Tibial nerve (tissue), 4 donors: ENCODE data around the gene EVX2. TPM values are rescaled to one million over a fixed set of nuclear protein-coding genes. Genes with fewer than 3 reads are reported as not detected.
A peak's percentile ranks its signal among the peaks of the same experiment; 100 is the strongest.

ENCODE experiments used
- DNase-seq, 2 donors: peaks; one replicate each; pipeline ENCODE4 v3.0.0-alpha.2; 2019; ENCODE audit warnings: low spot score in 2 of 2
- H3K27ac ChIP-seq, 4 donors: fragments of 200-600 bp; sonication (generic) in 3 of 4; one replicate each; pipeline ENCODE4 v1.5.1; 2017 to 2019; ENCODE audit warnings: mild to moderate bottlenecking in 1 of 4
- H3K27me3 ChIP-seq, 2 donors: fragments of 200-600 bp; sonication (generic) in 1 of 2; one replicate each; pipeline versions ENCODE4 v1.5.1 to v1.6.0; 2017 to 2019
- H3K36me3 ChIP-seq, 3 donors: fragments of 200-600 bp; sonication (generic); one replicate each; pipeline ENCODE4 v1.5.1; 2018 to 2019
- H3K4me1 ChIP-seq, 4 donors: fragments of 200-600 bp; sonication (generic) in 3 of 4; one replicate each; pipeline ENCODE4 v1.5.1; 2017 to 2019
- H3K4me3 ChIP-seq, 4 donors: fragments of 200-600 bp; sonication (generic) in 3 of 4; one replicate each; pipeline ENCODE4 v1.5.1; 2017 to 2019; ENCODE audit warnings: mild to moderate bottlenecking in 1 of 4, moderate library complexity in 1 of 4
- H3K9me3 ChIP-seq, 4 donors: fragments of 200-600 bp; sonication (generic) in 3 of 4; one replicate each; pipeline ENCODE4 v1.5.1; 2017 to 2019
- EP300 ChIP-seq, 2 donors: sonication (generic); formaldehyde crosslinking; IDR thresholded peaks; one replicate each; pipeline ENCODE4 v1.6.1; 2017; ENCODE audit warnings: antibody characterized with exemption in 2 of 2, mild to moderate bottlenecking in 1 of 2
- POLR2A ChIP-seq, 2 donors: fragments of 450-650 bp; IDR thresholded peaks; one replicate each; pipeline ENCODE4 v1.6.1; 2017; ENCODE audit warnings: antibody characterized with exemption in 2 of 2, mild to moderate bottlenecking in 2 of 2, moderate library complexity in 2 of 2
- WGBS, 2 donors: methylation state at CpG; one replicate each; pipeline ENCODE4 v1.1.5; 2018; 5-methylcytosine and 5-hydroxymethylcytosine counted together
- total RNA-seq, 4 donors: library from RNA; depleted of rRNA; stranded (reverse); fragments of >200 nt; gene quantifications; one replicate each; pipeline ENCODE4 v1.1.0, GENCODE V29; 2016
- TF ChIP-seq, protein P1 (sequence below), 5 experiments: fragments of 200-600 bp in 3 of 5; fragments of 450-650 bp in 2 of 5; sonication (generic) in 3 of 5; IDR thresholded peaks; one replicate each; pipeline ENCODE4 v1.5.1; 2016 to 2019; ENCODE audit warnings: antibody characterized with exemption in 5 of 5, mild to moderate bottlenecking in 3 of 5, moderate library complexity in 2 of 5

Gene EVX2
- total RNA-seq, 4 donors from 2014 or later, result not detected

GRCh38 chr2:176103742-176104315 is 20.1 kb upstream of the EVX2 start:
- H3K4me1 ChIP-seq, result peaks cover 0 to 65% (median 14%) of the 10 kb centered on the region in 4 donors
- DNase-seq, result no peak
- WGBS, 2 donors, result 18 to 21% methylated on average over 17 of the region's 17 CpGs
- peaks cover 5 to 97% of the 10 kb centered on the region in 2 donors for H3K27me3 ChIP-seq
- H3K4me3 ChIP-seq, result no peak overlapping the region
- H3K27ac ChIP-seq, result no peak overlapping the region
- TF ChIP-seq EP300 (IDR thresholded peaks at IDR 0.05), result peak in 1 of 2 donors; percentile 41
- no peak for TF ChIP-seq POLR2A (IDR thresholded peaks at IDR 0.05)
- no peaks in the 10 kb centered on the region for H3K36me3 ChIP-seq
- no peaks in the 10 kb centered on the region for H3K9me3 ChIP-seq

GRCh38 chr2:176103194-176103593 is 19.4 kb upstream of the EVX2 start:
- H3K4me1 ChIP-seq, result peaks cover 0 to 65% (median 12%) of the 10 kb centered on the region in 4 donors
- peaks cover 5 to 97% of the 10 kb centered on the region in 2 donors for H3K27me3 ChIP-seq
- TF ChIP-seq, protein P1, sequence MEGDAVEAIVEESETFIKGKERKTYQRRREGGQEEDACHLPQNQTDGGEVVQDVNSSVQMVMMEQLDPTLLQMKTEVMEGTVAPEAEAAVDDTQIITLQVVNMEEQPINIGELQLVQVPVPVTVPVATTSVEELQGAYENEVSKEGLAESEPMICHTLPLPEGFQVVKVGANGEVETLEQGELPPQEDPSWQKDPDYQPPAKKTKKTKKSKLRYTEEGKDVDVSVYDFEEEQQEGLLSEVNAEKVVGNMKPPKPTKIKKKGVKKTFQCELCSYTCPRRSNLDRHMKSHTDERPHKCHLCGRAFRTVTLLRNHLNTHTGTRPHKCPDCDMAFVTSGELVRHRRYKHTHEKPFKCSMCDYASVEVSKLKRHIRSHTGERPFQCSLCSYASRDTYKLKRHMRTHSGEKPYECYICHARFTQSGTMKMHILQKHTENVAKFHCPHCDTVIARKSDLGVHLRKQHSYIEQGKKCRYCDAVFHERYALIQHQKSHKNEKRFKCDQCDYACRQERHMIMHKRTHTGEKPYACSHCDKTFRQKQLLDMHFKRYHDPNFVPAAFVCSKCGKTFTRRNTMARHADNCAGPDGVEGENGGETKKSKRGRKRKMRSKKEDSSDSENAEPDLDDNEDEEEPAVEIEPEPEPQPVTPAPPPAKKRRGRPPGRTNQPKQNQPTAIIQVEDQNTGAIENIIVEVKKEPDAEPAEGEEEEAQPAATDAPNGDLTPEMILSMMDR (IDR thresholded peaks at IDR 0.05), result no peak
- TF ChIP-seq EP300 (IDR thresholded peaks at IDR 0.05) (no peak), POLR2A (IDR thresholded peaks at IDR 0.05) (no peak)
- DNase-seq, result no peak
- H3K4me3 ChIP-seq, result no peak overlapping the region
- H3K36me3 ChIP-seq, result no peaks in the 10 kb centered on the region
- 41 to 50% methylated on average over 7 of the region's 7 CpGs for WGBS, 2 donors
- no peaks in the 10 kb centered on the region for H3K9me3 ChIP-seq
- H3K27ac ChIP-seq, result no peak overlapping the region

- Histone ChIP-seq H3K9me3 (no peaks in the 10 kb centered on the region), H3K4me3 (no peak overlapping the region), H3K27ac (no peak overlapping the region), H3K36me3 (no peaks in the 10 kb centered on the region), H3K27me3 (peaks cover 5 to 100% of the 10 kb centered on the region in 2 donors), H3K4me1 (peaks cover 0 to 67% (median 14%) of the 10 kb centered on the region in 4 donors)
- TF ChIP-seq EP300 (IDR thresholded peaks at IDR 0.05) (no peak), POLR2A (IDR thresholded peaks at IDR 0.05) (no peak)
- TF ChIP-seq, protein P1 (IDR thresholded peaks at IDR 0.05), result no peak
- DNase-seq, result no peak
- WGBS, 2 donors, result 38 to 43% methylated on average over 7 of the region's 7 CpGs
These were observed 18.6 kb upstream of the EVX2 start for GRCh38 chr2:176102309-176102866.

- Histone ChIP-seq H3K9me3 (no peaks in the 10 kb centered on the region), H3K4me3 (no peak overlapping the region), H3K4me1 (peaks cover 0 to 67% (median 14%) of the 10 kb centered on the region in 4 donors), H3K36me3 (no peaks in the 10 kb centered on the region), H3K27me3 (peaks cover 7 to 100% of the 10 kb centered on the region in 2 donors), H3K27ac (no peak overlapping the region)
- WGBS, 2 donors, result 52 to 58% methylated on average over 4 to 5 of the region's 5 CpGs
- TF ChIP-seq POLR2A (IDR thresholded peaks at IDR 0.05), result no peak
- TF ChIP-seq EP300 (IDR thresholded peaks at IDR 0.05), result no peak
- TF ChIP-seq, protein P1 (IDR thresholded peaks at IDR 0.05), result no peak
- no peak for DNase-seq
These were observed 18.1 kb upstream of the EVX2 start for GRCh38 chr2:176101842-176102241.

- H3K9me3 ChIP-seq, result no peaks in the 10 kb centered on the region
- H3K27me3 ChIP-seq, result peaks cover 10 to 100% of the 10 kb centered on the region in 2 donors
- no peak for DNase-seq
- H3K4me1 ChIP-seq, result peaks cover 0 to 67% (median 14%) of the 10 kb centered on the region in 4 donors
- 53 to 60% methylated on average over 2 of the region's 2 CpGs for WGBS, 2 donors
- TF ChIP-seq, protein P1 (IDR thresholded peaks at IDR 0.05), result no peak
- no peak for TF ChIP-seq POLR2A (IDR thresholded peaks at IDR 0.05)
- no peak for TF ChIP-seq EP300 (IDR thresholded peaks at IDR 0.05)
- H3K4me3 ChIP-seq, result no peak overlapping the region
- H3K27ac ChIP-seq, result no peak overlapping the region
- no peaks in the 10 kb centered on the region for H3K36me3 ChIP-seq
These were observed 17.6 kb upstream of the EVX2 start for GRCh38 chr2:176101216-176101830.
